DND-41 (cell line): ENCODE results near the gene PDPR.
"Not testable (repeated sequence)": the region's sequence is repeated elsewhere in the genome, so short reads cannot be mapped to it uniquely, and the experiment has no call there.

Experiments
- ATAC-seq: fragments of 200-7000 bp; cut with Tn5 transposase; 3 replicates; pipeline ENCODE4 v1.9.1; 2021; ENCODE audit warnings: low read depth; ENCODE audit not compliant: insufficient read depth
- DNase-seq: peaks from one replicate; pipeline ENCODE4 v3.0.0-alpha.2; 2020
- H2AFZ ChIP-seq: 2 replicates; pipeline ENCODE4 v1.6.0; 2012; ENCODE audit warnings: low read depth, low read length
- H3K27ac ChIP-seq: 2 replicates; pipeline ENCODE4 v1.5.1; 2012; ENCODE audit warnings: low read length, inconsistent platforms
- H3K27me3 ChIP-seq: fragments of 200-600 bp; sonication (generic); 2 replicates; pipeline ENCODE4 v1.6.0; 2012; ENCODE audit warnings: low read length, mild to moderate bottlenecking, inconsistent platforms; ENCODE audit not compliant: insufficient read depth, poor library complexity
- H3K36me3 ChIP-seq: 2 replicates; pipeline ENCODE4 v1.5.1; 2012; ENCODE audit warnings: low read length, inconsistent platforms; ENCODE audit not compliant: insufficient read depth
- H3K4me1 ChIP-seq: 2 replicates; pipeline ENCODE4 v1.5.1; 2012; ENCODE audit warnings: mild to moderate bottlenecking, low read length; ENCODE audit not compliant: insufficient read depth
- H3K4me2 ChIP-seq: 2 replicates; pipeline ENCODE4 v1.6.0; 2012; ENCODE audit warnings: mild to moderate bottlenecking, moderate library complexity, low read length, inconsistent platforms; ENCODE audit not compliant: insufficient read depth
- H3K4me3 ChIP-seq, 2 experiments: fragments of 200-600 bp in 1 of 2; shearing (Covaris generic) in 1 of 2; 2 replicates each; pipeline ENCODE4 v1.5.1; 2012 to 2016; ENCODE audit warnings: inconsistent platforms in 2 of 2, low read length in 2 of 2, mild to moderate bottlenecking in 2 of 2, low read depth in 1 of 2, moderate library complexity in 1 of 2
- H3K79me2 ChIP-seq: 2 replicates; pipeline ENCODE4 v1.6.0; 2012; ENCODE audit warnings: low read length, inconsistent platforms; ENCODE audit not compliant: insufficient read depth
- H3K9ac ChIP-seq: 2 replicates; pipeline ENCODE4 v1.6.0; 2012; ENCODE audit warnings: low read depth, mild to moderate bottlenecking, inconsistent platforms, low read length, moderate library complexity
- H3K9me3 ChIP-seq: 2 replicates; pipeline ENCODE4 v1.5.1; 2012; ENCODE audit warnings: low read length, moderate library complexity, mild to moderate bottlenecking, inconsistent platforms; ENCODE audit not compliant: insufficient read depth, severe bottlenecking
- H4K20me1 ChIP-seq: 2 replicates; pipeline ENCODE4 v1.6.0; 2012; ENCODE audit warnings: low read length; ENCODE audit not compliant: insufficient read depth

PDPR gene

DNA sequence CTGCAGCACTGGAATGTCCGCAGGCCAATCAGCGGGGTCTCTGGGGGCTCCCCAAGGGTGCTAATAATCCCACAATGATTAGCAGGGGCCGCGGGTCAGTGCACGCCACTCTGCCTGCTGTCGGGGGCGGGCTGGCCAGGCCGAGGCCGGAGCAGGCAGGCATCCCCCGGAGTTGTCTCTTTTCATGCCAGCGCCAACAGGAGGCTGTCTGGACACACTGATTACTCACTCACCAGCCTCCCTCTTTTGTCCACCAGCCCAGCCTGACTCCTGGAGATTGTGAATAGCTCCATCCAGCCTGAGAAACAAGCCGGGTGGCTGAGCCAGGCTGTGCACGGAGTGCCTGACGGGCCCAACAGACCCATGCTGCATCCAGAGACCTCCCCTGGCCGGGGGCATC, 59.8 kb downstream of the PDPR start:
- not testable (repeated sequence) for ATAC-seq, H4K20me1 ChIP-seq, H3K4me3 ChIP-seq, H3K4me1 ChIP-seq, H3K79me2 ChIP-seq, DNase-seq, H3K27me3 ChIP-seq, H3K9me3 ChIP-seq, H3K36me3 ChIP-seq, H3K27ac ChIP-seq, H3K9ac ChIP-seq, H3K4me2 ChIP-seq, H2AFZ ChIP-seq

DNA sequence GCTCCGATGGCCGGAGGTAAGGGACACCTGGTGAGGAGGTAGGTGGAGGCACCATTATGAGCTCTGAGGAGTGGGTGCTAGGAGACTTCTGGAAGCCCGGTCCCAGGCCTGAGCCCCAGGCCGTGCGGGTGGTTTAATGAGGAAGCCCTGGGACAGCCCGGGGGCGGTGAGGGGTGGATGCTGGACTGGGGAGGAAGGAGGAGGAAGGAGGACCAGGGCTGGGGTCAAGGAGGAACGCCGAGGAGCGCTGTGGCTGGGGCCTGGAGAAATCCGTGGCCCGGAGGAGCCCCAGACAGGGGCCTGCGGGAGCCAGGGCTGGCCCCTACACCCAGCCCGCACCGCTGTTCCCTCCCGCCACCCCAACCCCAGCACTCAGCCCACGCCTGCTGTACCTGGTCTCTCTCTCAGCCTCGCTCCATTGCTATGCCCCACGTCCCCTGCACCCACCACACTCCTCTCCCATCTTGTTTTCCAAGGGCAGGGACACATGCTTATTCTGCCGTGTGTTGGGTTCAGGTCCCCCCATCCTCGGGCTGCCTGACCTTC, 60.3 kb downstream of the PDPR start:
- H3K36me3 ChIP-seq, H3K9me3 ChIP-seq, ATAC-seq, H4K20me1 ChIP-seq, H3K27me3 ChIP-seq, H3K9ac ChIP-seq, H3K27ac ChIP-seq, H3K4me1 ChIP-seq, H3K79me2 ChIP-seq, H3K4me3 ChIP-seq, H2AFZ ChIP-seq, H3K4me2 ChIP-seq, DNase-seq: not testable (repeated sequence)

DNA sequence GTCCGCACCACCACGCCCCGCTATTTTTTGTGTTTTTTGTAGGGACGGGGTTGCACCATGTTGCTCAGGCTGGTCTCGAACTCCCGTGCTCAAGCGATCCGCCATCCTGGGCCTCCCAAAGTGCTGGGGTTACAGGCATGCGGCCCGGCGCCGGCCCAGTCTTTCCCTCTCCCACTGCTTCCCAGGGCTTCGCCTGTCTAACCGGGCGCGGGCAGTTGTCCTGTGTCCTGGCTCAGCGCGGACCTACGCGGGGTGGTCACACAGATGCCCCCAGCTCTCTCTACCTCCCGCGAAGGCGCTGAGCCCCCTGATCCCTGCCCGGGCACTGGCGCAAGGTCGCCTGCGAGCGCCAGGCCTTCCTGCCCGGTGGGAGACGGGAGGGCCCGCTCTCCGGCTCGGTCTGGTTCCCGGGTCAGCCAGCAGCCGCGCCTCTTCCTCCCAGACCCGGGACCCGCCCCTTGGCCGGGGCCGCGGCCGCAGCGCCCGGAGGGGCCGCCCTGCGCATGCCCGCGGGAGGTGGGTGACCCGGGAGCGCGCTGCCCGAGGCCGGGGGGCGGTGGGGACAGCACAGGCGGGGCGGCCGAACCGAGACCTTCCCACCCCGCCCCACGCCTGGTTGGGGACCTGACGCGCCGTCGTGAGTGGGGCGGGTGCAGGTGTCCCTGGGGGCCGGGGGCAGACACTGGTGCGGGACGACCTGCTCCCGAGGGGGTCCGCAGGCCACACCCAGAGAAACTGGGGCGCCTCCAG, 73.9 kb downstream of the PDPR start:
- H3K27ac ChIP-seq, H3K79me2 ChIP-seq, H2AFZ ChIP-seq, H3K9me3 ChIP-seq, H3K4me2 ChIP-seq, H3K36me3 ChIP-seq, ATAC-seq, H3K4me1 ChIP-seq, DNase-seq, H3K9ac ChIP-seq, H4K20me1 ChIP-seq, H3K27me3 ChIP-seq, H3K4me3 ChIP-seq: not testable (repeated sequence)

DNA sequence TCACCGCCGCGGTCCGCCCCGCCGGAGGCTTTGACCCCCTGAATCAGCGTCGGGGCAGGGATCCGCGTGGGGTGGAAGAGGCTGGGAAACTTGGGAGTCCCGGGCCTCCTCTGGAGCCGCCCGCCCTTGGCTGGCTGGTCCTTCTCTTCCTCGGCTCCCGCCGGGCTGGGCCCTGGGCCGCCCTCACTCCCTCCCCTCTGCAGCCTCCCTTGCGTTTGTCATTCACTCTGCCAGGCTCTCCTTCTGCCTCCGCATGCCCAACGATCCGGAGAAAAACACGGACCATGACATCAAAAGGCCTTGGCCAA, 74.4 kb downstream of the PDPR start:
- not testable (repeated sequence) for H3K79me2 ChIP-seq, H3K4me1 ChIP-seq, H3K4me2 ChIP-seq, H2AFZ ChIP-seq, H4K20me1 ChIP-seq, H3K4me3 ChIP-seq, H3K9me3 ChIP-seq, ATAC-seq, H3K27ac ChIP-seq, H3K9ac ChIP-seq, H3K36me3 ChIP-seq, DNase-seq, H3K27me3 ChIP-seq

DNA sequence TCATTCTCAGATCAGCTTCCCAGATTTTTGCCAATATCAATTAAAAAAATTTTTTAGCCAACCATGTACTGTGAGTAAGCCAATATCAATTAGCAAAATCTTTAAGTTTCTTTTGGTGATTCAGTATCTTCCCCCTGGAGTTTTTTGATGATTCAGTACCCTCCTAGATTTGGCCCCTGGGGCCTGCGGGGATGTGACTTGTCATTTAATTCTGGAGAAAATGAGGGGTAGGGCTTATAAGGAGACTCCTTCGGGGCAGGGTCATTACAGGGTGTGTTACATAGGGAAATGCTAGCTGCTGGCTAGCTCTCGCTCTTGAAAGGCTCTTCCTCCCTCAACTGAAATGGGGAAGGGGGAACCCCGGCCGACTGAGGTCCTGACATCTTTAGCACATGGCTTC, 76.4 kb downstream of the PDPR start:
- not testable (repeated sequence) for H3K27me3 ChIP-seq, DNase-seq, H3K4me3 ChIP-seq, H3K9ac ChIP-seq, H3K4me1 ChIP-seq, H4K20me1 ChIP-seq, H3K36me3 ChIP-seq, H3K9me3 ChIP-seq, H3K4me2 ChIP-seq, H3K79me2 ChIP-seq, H3K27ac ChIP-seq, ATAC-seq, H2AFZ ChIP-seq

DNA sequence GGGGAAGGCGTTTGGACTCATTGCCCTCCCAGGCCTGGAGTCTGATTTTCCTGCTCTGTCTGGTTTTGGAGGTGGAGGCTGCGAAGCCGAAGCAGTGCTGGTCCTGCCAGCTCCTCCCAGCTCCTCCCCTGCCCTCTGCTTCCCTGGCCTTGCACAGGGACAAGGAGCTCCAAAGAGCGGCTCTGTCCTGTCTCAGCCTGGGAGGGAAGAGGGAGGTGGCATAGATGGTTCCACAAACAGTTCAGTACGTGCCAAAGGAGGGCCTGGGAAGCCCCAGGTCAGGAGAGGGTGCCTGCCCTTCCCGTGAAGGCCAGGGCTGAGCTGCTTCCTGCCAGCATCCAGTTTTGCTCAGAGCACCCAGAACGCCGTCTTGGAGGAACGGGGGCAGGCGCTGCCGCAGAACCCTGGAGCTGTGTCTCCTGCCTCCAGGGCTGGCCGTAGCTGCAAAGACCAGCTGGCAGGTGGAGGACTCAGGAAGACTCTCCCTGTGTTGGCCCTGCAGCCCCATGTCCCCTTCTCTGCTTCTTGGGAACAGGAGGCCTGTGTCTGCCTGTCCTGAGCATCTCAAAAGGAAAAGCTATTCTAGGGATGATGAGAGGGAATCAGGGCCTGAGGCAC, 82.7 kb downstream of the PDPR start:
- H3K9ac ChIP-seq, DNase-seq, H3K27ac ChIP-seq: not testable (repeated sequence)

DNA sequence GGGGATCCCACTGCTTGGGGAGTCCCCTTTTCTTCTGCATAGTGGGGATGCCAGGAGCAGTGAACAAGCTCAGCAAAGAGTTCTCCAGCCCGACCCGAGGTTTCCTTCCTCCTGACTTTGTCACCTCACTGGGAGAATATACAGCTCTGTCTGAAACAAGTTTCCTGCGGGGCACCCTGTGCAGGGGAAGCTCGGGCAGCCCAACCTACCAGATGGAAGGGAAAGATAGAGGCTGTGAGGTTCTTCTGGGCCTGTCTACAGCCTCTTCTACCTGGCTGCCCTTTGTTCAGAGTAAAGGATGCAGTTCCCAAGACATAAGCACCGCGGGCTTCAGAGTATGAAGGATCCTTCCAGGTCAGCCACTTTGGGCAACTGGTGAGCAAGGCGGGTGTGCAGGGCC, 83.5 kb downstream of the PDPR start:
- H3K4me3 ChIP-seq, H3K9ac ChIP-seq, DNase-seq, ATAC-seq, H3K27me3 ChIP-seq, H3K79me2 ChIP-seq, H2AFZ ChIP-seq, H4K20me1 ChIP-seq, H3K27ac ChIP-seq, H3K4me1 ChIP-seq, H3K4me2 ChIP-seq, H3K36me3 ChIP-seq, H3K9me3 ChIP-seq: not testable (repeated sequence)

More for the DNA sequence above, 82.7 kb downstream of the PDPR start:
- not testable (repeated sequence) for H3K36me3 ChIP-seq, H3K4me2 ChIP-seq, H3K4me3 ChIP-seq, ATAC-seq, H3K27me3 ChIP-seq, H4K20me1 ChIP-seq, H3K79me2 ChIP-seq, H2AFZ ChIP-seq, H3K4me1 ChIP-seq, H3K9me3 ChIP-seq

DNA sequence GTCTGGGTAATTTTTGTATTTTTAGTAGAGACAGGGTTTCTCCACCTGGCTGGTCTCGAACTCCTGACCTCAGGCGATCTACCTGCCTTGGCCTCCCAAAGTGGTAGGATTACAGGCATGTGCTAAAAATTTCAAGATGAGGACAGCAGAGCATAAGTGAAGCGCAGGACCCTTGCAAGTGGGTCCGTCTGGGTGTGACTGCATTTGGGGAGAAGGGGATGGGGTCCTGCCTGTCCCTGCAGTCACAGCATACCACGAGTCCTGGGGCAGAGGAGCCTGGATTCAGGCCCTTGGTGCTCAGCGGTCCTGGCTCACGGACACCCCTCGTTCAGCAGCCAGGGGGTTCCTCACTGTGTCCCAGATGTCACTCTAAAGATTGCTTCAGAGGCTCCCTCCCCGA, 84.1 kb downstream of the PDPR start:
- not testable (repeated sequence) for H3K79me2 ChIP-seq

More for the DNA sequence above, 84.1 kb downstream of the PDPR start:
- not testable (repeated sequence) for H3K9me3 ChIP-seq, H3K4me2 ChIP-seq, DNase-seq, H4K20me1 ChIP-seq, H3K4me3 ChIP-seq, H3K36me3 ChIP-seq, H3K27ac ChIP-seq, ATAC-seq, H3K27me3 ChIP-seq, H3K4me1 ChIP-seq, H3K9ac ChIP-seq, H2AFZ ChIP-seq
